ENCODE data around the gene TTC31.

Gene TTC31

DNA sequence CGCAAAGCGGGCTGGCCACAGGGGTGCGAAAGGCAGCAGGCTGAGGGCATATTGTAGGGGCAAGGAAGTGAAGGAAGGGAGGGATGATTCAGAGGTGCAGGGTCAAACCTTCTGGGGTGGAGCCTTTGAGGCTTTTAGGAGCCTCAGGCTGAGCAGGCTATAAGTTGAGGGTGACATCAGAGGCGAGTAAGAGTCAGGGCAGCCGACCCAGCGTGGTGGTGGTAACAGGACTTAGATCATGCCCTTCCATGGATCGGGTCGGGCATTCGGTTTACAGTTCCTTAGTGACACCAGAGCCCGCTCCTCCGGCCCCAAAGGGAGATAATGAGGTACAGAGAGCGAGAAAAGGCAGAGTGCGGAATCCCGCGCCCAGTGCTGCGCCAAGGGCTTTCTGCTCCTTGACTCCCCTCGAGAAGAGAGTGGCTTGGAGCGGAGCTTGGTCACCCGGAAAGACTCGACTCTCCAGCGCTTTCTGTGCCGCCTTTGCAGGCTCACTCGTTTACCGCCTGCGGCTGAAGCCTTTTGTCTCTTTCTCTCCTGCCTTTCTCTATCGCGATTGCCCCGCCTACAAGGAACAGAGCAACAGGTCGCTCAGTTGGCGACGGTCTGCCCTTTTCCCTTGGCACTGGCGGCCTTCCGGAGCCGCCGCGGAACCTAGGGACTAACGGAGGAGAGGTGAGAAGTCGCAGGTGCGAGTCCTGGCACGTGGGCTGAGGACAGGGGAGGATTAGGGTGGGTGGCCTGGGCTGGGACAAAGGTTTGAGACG, 15.8 kb downstream of the TTC31 start:
- Histone ChIP-seq H2AFZ (ENCODE audit: low read depth, low read length) (peak overlapping the region; percentile 87), H3K4me1 (ENCODE audit: insufficient read depth, low read length) (peaks cover 22% of the 10 kb centered on the region), H4K20me1 (ENCODE audit: insufficient read depth, low read length) (no peaks in the 10 kb centered on the region), H3K9ac (ENCODE audit: low read depth, low read length) (peak overlapping the region; percentile 71), H3K4me2 (ENCODE audit: insufficient read depth, low read length) (peak overlapping the region; percentile 75), H3K27me3 (ENCODE audit: insufficient read depth, low read length, poor library complexity) (no peaks in the 10 kb centered on the region), H3K79me2 (ENCODE audit: insufficient read depth, low read length) (peaks cover 17% of the 10 kb centered on the region), H3K9me3 (ENCODE audit: insufficient read depth, low read length, severe bottlenecking) (no peaks in the 10 kb centered on the region), H3K4me3 (ENCODE audit: low read depth in 1 of 2, low read length in 2 of 2) (peak overlapping the region; percentile 30 to 70; a peak in 3 of 4 replicates), H3K36me3 (ENCODE audit: insufficient read depth, low read length) (peaks cover 7% of the 10 kb centered on the region), H3K27ac (ENCODE audit: low read length) (peak overlapping the region; percentile 83)
- DNase-seq, result no peak
- peak; percentile 40; the same call in 2 of the 3 replicates for ATAC-seq (ENCODE audit: insufficient read depth, low read depth)
- TF ChIP-seq, protein P1, sequence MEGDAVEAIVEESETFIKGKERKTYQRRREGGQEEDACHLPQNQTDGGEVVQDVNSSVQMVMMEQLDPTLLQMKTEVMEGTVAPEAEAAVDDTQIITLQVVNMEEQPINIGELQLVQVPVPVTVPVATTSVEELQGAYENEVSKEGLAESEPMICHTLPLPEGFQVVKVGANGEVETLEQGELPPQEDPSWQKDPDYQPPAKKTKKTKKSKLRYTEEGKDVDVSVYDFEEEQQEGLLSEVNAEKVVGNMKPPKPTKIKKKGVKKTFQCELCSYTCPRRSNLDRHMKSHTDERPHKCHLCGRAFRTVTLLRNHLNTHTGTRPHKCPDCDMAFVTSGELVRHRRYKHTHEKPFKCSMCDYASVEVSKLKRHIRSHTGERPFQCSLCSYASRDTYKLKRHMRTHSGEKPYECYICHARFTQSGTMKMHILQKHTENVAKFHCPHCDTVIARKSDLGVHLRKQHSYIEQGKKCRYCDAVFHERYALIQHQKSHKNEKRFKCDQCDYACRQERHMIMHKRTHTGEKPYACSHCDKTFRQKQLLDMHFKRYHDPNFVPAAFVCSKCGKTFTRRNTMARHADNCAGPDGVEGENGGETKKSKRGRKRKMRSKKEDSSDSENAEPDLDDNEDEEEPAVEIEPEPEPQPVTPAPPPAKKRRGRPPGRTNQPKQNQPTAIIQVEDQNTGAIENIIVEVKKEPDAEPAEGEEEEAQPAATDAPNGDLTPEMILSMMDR (IDR thresholded peaks at IDR 0.05; ENCODE audit: borderline replicate concordance, extremely low read depth, low read length, poor library complexity, severe bottlenecking), result no peak

DNA sequence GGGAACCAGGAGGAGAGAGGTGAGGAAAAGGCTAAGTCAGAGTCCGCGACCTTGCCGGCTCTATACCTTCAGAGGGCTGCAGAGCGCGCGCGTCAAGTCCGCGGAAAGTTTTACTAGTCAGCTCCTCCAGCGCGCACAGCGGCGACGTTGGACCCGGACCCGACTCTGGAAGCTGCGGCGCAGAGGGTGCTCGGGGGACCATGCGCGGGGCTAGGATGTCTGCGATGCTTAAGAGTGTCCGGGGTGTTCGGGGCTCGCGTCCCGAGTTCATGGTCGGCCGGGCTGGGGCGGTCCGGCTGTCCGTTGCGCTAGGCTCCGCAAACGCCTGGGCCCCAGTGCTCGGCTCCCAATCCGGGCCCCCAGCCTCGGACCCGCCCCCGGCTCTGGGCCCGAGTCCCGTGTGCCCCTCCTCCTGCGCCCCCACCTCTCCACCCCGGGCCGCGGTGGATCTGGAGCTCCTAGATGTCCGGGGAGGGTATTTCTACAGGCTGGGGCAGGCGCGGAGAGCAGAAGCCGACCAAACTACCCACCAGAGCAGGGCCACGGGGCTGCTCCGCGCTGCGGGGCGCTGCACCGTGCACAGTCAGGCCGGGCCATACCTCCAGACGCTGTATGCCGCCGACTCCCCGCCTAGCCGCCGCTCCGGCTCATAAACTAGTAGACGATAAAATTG, 16.5 kb downstream of the TTC31 start, which contains the start of gene LBX2:
TSS of gene LBX2 (minus strand) at position 337 of the 673 bp plus-strand sequence. CDS start at position 271, 66 bp downstream.
- H3K9ac ChIP-seq (ENCODE audit: low read depth, low read length), result peak within 1 kb of the TSS; percentile 71
- TF ChIP-seq, protein P1 (IDR thresholded peaks at IDR 0.05; ENCODE audit: borderline replicate concordance, extremely low read depth, low read length, poor library complexity, severe bottlenecking), result no peak
- TF ChIP-seq EZH2 (IDR thresholded peaks at IDR 0.05; ENCODE audit: borderline replicate concordance, low read depth, low read length, severe bottlenecking), result no peak
- H3K79me2 ChIP-seq (ENCODE audit: insufficient read depth, low read length), result peaks cover 17% of the 10 kb centered on the region
- no peak for DNase-seq
- H4K20me1 ChIP-seq (ENCODE audit: insufficient read depth, low read length), result no peaks in the 10 kb centered on the region
- no peak for ATAC-seq (ENCODE audit: insufficient read depth, low read depth)
- H3K4me3 ChIP-seq (ENCODE audit: low read depth in 1 of 2, low read length in 2 of 2), result peak within 1 kb of the TSS in 1 of 2 experiments; percentile 70; a peak in 3 of 4 replicates
- H3K27ac ChIP-seq (ENCODE audit: low read length), result peak within 1 kb of the TSS; percentile 83; the same call in 1 of the 2 replicates
- H3K27me3 ChIP-seq (ENCODE audit: insufficient read depth, low read length, poor library complexity), result no peaks in the 10 kb centered on the region
- no peaks in the 10 kb centered on the region for H3K9me3 ChIP-seq (ENCODE audit: insufficient read depth, low read length, severe bottlenecking)
- peak within 1 kb of the TSS; percentile 87 for H2AFZ ChIP-seq (ENCODE audit: low read depth, low read length)
- peaks cover under 1% of the 10 kb centered on the region for H3K36me3 ChIP-seq (ENCODE audit: insufficient read depth, low read length)
- H3K4me1 ChIP-seq (ENCODE audit: insufficient read depth, low read length), result peaks cover 22% of the 10 kb centered on the region
- peak within 1 kb of the TSS; percentile 75 for H3K4me2 ChIP-seq (ENCODE audit: insufficient read depth, low read length)

DNA sequence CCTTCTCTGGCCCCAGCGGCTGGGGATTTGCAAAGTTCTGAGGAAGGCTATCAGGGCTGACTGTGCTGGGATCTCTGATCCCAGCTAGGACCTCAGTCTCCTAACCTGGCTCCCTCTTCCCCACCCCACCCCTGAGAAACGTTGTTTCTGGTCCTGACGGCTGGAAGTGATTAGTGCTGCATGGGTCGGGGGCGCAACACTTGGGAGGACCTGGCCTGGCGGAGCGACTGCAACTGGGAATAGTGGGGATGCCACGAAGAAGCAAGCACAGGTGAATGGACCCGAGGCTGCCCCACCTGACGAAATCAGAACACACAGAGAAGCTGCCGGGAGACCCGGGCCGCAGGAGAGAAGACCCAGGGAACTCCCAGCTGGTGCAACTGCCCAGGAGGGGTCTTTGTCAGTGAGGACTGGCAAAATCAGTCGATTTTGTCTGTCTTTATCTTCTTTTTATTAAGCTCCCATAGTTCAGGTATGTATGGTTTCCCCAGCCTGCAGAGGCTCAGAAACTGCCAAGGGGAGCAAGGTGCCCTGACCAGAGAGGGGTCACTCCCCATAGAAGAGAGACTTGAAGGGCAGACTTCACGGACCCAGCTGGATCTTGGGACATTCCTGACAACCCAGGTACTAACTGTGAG, 17.2 kb downstream of the TTC31 start:
- Histone ChIP-seq H3K4me3 (ENCODE audit: low read depth in 1 of 2, low read length in 2 of 2) (no peak overlapping the region), H3K27me3 (ENCODE audit: insufficient read depth, low read length, poor library complexity) (no peaks in the 10 kb centered on the region), H3K9ac (ENCODE audit: low read depth, low read length) (no peak overlapping the region), H3K9me3 (ENCODE audit: insufficient read depth, low read length, severe bottlenecking) (no peaks in the 10 kb centered on the region), H3K79me2 (ENCODE audit: insufficient read depth, low read length) (peaks cover 17% of the 10 kb centered on the region), H4K20me1 (ENCODE audit: insufficient read depth, low read length) (no peaks in the 10 kb centered on the region), H3K4me1 (ENCODE audit: insufficient read depth, low read length) (peaks cover 27% of the 10 kb centered on the region), H3K36me3 (ENCODE audit: insufficient read depth, low read length) (peaks cover under 1% of the 10 kb centered on the region), H3K4me2 (ENCODE audit: insufficient read depth, low read length) (no peak overlapping the region), H2AFZ (ENCODE audit: low read depth, low read length) (no peak overlapping the region), H3K27ac (ENCODE audit: low read length) (no peak overlapping the region)
- no peak for ATAC-seq (ENCODE audit: insufficient read depth, low read depth)
- TF ChIP-seq, protein P1 (IDR thresholded peaks at IDR 0.05; ENCODE audit: borderline replicate concordance, extremely low read depth, low read length, poor library complexity, severe bottlenecking), result no peak
- no peak for TF ChIP-seq EZH2 (IDR thresholded peaks at IDR 0.05; ENCODE audit: borderline replicate concordance, low read depth, low read length, severe bottlenecking)
- DNase-seq, result no peak
